Stomach (tissue), 9 donors: ENCODE data around the gene ITPKA. TPM values are rescaled to one million over a fixed set of nuclear protein-coding genes. Genes with fewer than 3 reads are reported as not detected.

Source experiments
- DNase-seq, 2 donors: peaks; one replicate each; pipeline versions ENCODE4 v3.0.0 to v3.0.0-alpha.2; 2013 to 2019
- H3K27ac ChIP-seq, 5 donors: fragments of 200-600 bp in 4 of 5; sonication (generic) in 4 of 5; one replicate each; pipeline ENCODE4 v1.5.1; 2013 to 2019; ENCODE audit warnings: mild to moderate bottlenecking in 1 of 5, moderate library complexity in 1 of 5
- H3K27me3 ChIP-seq, 3 donors: fragments of 200-600 bp; sonication (generic); one replicate each; pipeline ENCODE4 v1.5.1; 2017 to 2019; ENCODE audit warnings: mixed run types in 1 of 3
- H3K36me3 ChIP-seq, 4 donors: fragments of 200-600 bp; sonication (generic); 1 replicate in 3 of 4; 2 replicates in 1 of 4; pipeline ENCODE4 v1.5.1; 2016 to 2019
- H3K4me1 ChIP-seq, 4 donors: fragments of 200-600 bp; sonication (generic); one replicate each; pipeline ENCODE4 v1.5.1; 2016 to 2019
- H3K4me3 ChIP-seq, 4 donors: fragments of 200-600 bp; sonication (generic) in 3 of 4; one replicate each; pipeline ENCODE4 v1.5.1; 2016 to 2019; ENCODE audit warnings: mild to moderate bottlenecking in 1 of 4
- H3K9me3 ChIP-seq, 4 donors: fragments of 200-600 bp; sonication (generic); one replicate each; pipeline ENCODE4 v1.5.1; 2016 to 2019
- EP300 ChIP-seq: sonication (generic); formaldehyde crosslinking; IDR thresholded peaks from one replicate; pipeline ENCODE4 v1.6.1; 2017; ENCODE audit warnings: antibody characterized with exemption
- POLR2A ChIP-seq, 4 donors: fragments of 450-650 bp; IDR thresholded peaks; one replicate each; pipeline ENCODE4 v1.6.1; 2016; ENCODE audit warnings: antibody characterized with exemption in 4 of 4, control low read depth in 2 of 4, mild to moderate bottlenecking in 1 of 4, moderate library complexity in 1 of 4
- POLR2AphosphoS5 ChIP-seq, 3 donors: sonication (generic); formaldehyde crosslinking; IDR thresholded peaks; one replicate each; pipeline ENCODE4 v1.6.1; 2016; ENCODE audit warnings: antibody characterized with exemption in 3 of 3
- WGBS, 5 donors: extraction: QIAGEN DNeasy Blood & Tissue Kit in 3 of 5; methylation state at CpG; one replicate each; pipeline versions ENCODE4 v1.1.5 to v1.1.7; 2013 to 2018; 5-methylcytosine and 5-hydroxymethylcytosine counted together
- intact Hi-C: fragments of 100-400 bp; cut with DNase I; formaldehyde crosslinking; loops from one replicate; pipeline ENCODE4 v1.15.1; 2023; ENCODE audit warnings: low total_unique reads
- polyA plus RNA-seq, 3 donors: library from polyadenylated mRNA; stranded (reverse); fragments of 200-250 nt; gene quantifications; one replicate each; pipeline ENCODE4 v1.2.3, GENCODE V29; 2013
- total RNA-seq, 5 donors: library from RNA; depleted of rRNA; stranded (reverse); fragments of >200 nt; gene quantifications; one replicate each; pipeline versions ENCODE4 v1.1.0 to v1.2.3, GENCODE V29; 2014 to 2016
- TF ChIP-seq, protein P1 (sequence below), 7 experiments: fragments of 450-650 bp in 4 of 7; fragments of 200-600 bp in 3 of 7; sonication (generic) in 3 of 7; IDR thresholded peaks; one replicate each; pipeline ENCODE4 v1.5.1; 2016 to 2019; ENCODE audit warnings: antibody characterized with exemption in 7 of 7, control low read depth in 2 of 7, mild to moderate bottlenecking in 1 of 7
- donor health status: healthy with polysubstance abuse.
- donor health status: Bipolar disorder and iron deficiency.
- donor health status: healthy.

Gene ITPKA
- total and polyA plus RNA-seq, 8 donors, result 3.0 to 308 (median 30.4) TPM

DNA sequence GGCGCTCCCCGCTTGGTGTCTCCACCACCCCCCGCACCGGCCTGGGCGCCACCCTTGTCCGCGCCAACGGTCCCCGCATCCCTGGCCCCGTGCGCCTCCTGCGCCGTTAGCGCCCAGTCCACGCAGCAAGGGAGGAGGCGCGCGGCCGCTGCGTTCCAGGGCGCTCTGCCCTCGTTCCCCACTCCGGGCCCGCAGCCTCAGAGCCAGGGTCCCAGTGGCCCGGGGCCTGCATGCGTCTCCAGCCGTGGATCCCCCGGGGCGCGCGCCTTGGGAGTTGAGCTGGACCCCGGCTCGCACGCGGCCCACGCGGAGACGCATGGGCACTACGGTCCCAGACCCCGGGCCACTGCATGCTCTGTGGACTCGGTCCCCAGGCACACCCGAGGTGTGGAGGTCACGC, 7.4 kb upstream of the ITPKA start:
- Histone ChIP-seq H3K27me3 (peaks cover 0 to 26% (median 0%) of the 10 kb centered on the region in 3 donors), H3K4me3 (no peak overlapping the region), H3K27ac (no peak overlapping the region), H3K9me3 (no peaks in the 10 kb centered on the region), H3K36me3 (peaks cover 3 to 30% (median 21%) of the 10 kb centered on the region in 4 donors), H3K4me1 (peaks cover 16 to 26% (median 19%) of the 10 kb centered on the region in 4 donors)
- TF ChIP-seq EP300 (no peak), POLR2A (IDR thresholded peaks at IDR 0.05) (no peak), POLR2AphosphoS5 (IDR thresholded peaks at IDR 0.05) (no peak)
- TF ChIP-seq, protein P1, sequence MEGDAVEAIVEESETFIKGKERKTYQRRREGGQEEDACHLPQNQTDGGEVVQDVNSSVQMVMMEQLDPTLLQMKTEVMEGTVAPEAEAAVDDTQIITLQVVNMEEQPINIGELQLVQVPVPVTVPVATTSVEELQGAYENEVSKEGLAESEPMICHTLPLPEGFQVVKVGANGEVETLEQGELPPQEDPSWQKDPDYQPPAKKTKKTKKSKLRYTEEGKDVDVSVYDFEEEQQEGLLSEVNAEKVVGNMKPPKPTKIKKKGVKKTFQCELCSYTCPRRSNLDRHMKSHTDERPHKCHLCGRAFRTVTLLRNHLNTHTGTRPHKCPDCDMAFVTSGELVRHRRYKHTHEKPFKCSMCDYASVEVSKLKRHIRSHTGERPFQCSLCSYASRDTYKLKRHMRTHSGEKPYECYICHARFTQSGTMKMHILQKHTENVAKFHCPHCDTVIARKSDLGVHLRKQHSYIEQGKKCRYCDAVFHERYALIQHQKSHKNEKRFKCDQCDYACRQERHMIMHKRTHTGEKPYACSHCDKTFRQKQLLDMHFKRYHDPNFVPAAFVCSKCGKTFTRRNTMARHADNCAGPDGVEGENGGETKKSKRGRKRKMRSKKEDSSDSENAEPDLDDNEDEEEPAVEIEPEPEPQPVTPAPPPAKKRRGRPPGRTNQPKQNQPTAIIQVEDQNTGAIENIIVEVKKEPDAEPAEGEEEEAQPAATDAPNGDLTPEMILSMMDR (IDR thresholded peaks at IDR 0.05), result no peak
- intact Hi-C loops, result no loop called here
- 80 to 92% (median 87%) methylated on average over 23 to 43 of the region's 43 CpGs for WGBS, 5 donors
- no peak for DNase-seq

DNA sequence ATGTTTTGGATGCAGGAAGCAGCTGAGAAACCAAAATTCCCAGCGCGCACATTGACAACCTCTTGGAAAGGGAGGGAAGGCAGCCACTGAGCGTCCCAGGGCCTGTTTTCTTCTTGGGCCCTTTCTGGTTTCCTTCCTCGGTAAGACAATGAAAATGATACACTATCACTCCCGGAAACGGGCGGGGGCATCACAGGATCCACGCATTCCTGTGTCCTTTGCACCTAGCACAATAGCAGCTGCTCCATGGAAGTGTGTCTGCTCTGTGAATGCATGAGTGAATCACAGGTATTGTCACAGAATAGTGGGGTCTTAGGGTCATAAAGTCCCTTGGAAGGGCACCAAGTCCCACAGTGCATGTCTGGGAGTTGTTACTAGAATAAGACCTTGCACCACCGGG, 6.3 kb upstream of the ITPKA start:
- Histone ChIP-seq H3K36me3 (peaks cover 0 to 19% (median 10%) of the 10 kb centered on the region in 4 donors), H3K27me3 (peaks cover 0 to 33% (median 1%) of the 10 kb centered on the region in 3 donors), H3K27ac (no peak overlapping the region), H3K9me3 (no peaks in the 10 kb centered on the region), H3K4me1 (peaks cover 13 to 22% (median 18%) of the 10 kb centered on the region in 4 donors), H3K4me3 (no peak overlapping the region)
- intact Hi-C loops, result no loop called here
- no peak for TF ChIP-seq EP300
- no peak for TF ChIP-seq POLR2AphosphoS5 (IDR thresholded peaks at IDR 0.05)
- TF ChIP-seq POLR2A (IDR thresholded peaks at IDR 0.05), result no peak
- TF ChIP-seq, protein P1 (IDR thresholded peaks at IDR 0.05), result no peak
- WGBS, 5 donors, result 62 to 70% (median 64%) methylated on average over 9 of the region's 9 CpGs
- no peak for DNase-seq

DNA sequence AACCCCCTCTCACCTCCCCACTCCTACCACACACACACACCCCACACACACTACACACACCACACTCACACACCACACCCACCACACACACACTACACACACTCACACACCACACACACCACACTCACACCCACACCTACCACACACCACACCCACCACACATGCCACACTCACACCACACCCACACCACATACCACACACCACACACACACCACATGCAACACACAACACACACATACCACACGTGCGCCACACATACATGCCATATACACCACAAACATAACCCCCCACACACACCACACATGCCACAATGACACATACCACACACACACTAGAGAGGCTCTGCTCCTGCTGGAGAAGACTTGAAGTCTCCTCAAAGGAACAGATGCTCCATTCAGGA, 5.9 kb upstream of the ITPKA start:
- Histone ChIP-seq H3K4me1 (peaks cover 17 to 22% (median 19%) of the 10 kb centered on the region in 4 donors), H3K36me3 (peaks cover 0 to 15% (median 6%) of the 10 kb centered on the region in 4 donors), H3K9me3 (no peaks in the 10 kb centered on the region), H3K4me3 (no peak overlapping the region), H3K27me3 (peaks cover 0 to 37% (median 4%) of the 10 kb centered on the region in 3 donors), H3K27ac (no peak overlapping the region)
- no peak for DNase-seq
- TF ChIP-seq, protein P1 (IDR thresholded peaks at IDR 0.05), result no peak
- TF ChIP-seq POLR2A (IDR thresholded peaks at IDR 0.05), result no peak
- TF ChIP-seq EP300, result no peak
- TF ChIP-seq POLR2AphosphoS5 (IDR thresholded peaks at IDR 0.05), result no peak
- intact Hi-C loops, result no loop called here
- 73 to 95% (median 89%) methylated on average over 2 of the region's 2 CpGs for WGBS, 5 donors

DNA sequence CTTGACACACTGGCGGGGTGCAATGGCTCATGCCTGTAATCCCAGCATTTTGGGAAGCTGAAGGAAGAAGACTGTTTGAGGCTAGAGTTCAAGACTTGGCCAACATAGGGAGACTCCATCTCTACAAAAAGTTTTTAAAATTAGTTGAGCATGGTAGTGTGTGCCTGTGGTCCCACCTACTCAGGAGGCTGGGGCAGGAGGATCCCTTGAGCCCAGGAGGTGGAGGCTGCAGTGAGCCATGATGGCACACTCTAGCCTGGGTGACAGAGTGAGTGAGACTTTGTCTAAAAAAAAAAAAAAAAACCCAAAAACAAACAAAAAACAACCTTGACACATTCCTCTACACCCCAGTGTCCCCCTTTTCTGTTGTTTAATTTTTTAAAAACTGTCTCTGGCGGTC, 4.0 kb upstream of the ITPKA start:
- no peak for TF ChIP-seq EP300
- TF ChIP-seq POLR2A (IDR thresholded peaks at IDR 0.05), result no peak
- TF ChIP-seq, protein P1 (IDR thresholded peaks at IDR 0.05), result no peak
- TF ChIP-seq POLR2AphosphoS5 (IDR thresholded peaks at IDR 0.05), result no peak
- H3K4me1 ChIP-seq, result peaks cover 21 to 27% (median 22%) of the 10 kb centered on the region in 4 donors
- 96 to 100% (median 98%) methylated on average over 2 of the region's 2 CpGs for WGBS, 5 donors
- no peaks in the 10 kb centered on the region for H3K9me3 ChIP-seq
- no peak for DNase-seq
- H3K4me3 ChIP-seq, result no peak overlapping the region
- intact Hi-C loops, result no loop called here
- H3K27me3 ChIP-seq, result peaks cover 0 to 51% (median 12%) of the 10 kb centered on the region in 3 donors
- H3K36me3 ChIP-seq, result no peaks in the 10 kb centered on the region
- H3K27ac ChIP-seq, result no peak overlapping the region
